Measurements from ENCODE around the gene PIRT.

The PIRT gene

GRCh38 chr17:10821054-10821453, 16.8 kb downstream of the PIRT start:
- no peak for DNase-seq (ENCODE audit: low spot score)

DNA sequence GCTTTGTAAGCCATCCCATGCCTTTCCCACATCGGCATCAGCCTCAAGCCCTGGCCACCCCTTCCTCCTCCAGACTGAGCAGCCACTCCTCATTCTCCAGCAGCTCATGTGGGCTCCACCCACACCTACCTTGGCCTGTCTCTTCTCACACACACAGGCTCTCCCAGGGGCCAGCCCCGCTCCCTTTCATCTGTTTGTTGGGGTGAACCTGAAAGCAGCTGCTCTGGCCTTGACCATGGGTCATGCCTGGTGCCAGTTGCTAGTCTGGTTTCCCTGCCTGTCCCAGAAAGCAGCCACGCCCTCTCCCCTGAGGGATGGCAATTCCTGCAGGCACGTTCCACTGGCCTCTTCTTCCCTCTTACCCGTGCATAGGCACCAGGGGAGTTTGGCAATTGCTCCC, 22.6 kb downstream of the PIRT start:
- no peak for DNase-seq (ENCODE audit: low spot score)

DNA sequence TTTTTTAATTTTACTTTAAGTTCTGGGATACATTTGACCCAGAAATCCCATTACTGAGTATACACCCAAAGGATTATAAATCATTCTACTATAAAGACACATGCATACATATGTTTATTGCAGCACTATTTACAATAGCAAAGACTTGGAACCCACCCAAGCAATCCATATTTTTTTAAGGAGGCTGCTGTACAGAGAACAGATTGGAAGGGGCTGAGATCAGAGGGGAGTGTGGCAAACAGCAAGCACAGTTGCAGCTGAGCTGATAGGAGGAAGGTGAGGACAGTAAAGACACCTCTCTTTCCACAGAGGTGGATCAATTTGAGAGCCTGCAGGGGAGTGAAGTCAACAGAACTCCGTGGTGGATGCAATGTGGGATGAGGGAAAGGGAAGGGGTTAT, 23.8 kb downstream of the PIRT start:
- DNase-seq (ENCODE audit: low spot score) = no peak

DNA sequence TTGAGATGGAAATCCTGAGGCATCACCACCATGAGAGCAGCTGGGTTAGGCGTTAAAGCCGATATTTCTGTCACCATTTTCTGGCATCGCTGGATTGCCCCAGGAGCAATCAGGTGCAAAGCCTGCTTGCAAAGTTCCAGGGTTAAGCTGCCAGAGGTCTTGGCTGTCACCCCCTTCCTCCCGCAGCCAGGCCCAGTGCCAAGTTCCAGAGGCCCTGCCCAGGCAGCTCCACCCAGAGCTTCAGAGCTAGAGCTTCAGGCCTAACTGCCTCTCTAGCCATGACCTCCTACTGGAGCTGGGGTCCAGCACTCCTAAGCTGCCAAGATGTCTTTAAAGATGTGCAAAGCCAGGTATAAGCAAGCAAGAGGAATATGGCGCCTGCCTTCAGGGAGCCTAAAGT, 25.2 kb downstream of the PIRT start:
- DNase-seq (ENCODE audit: low spot score) = no peak

DNA sequence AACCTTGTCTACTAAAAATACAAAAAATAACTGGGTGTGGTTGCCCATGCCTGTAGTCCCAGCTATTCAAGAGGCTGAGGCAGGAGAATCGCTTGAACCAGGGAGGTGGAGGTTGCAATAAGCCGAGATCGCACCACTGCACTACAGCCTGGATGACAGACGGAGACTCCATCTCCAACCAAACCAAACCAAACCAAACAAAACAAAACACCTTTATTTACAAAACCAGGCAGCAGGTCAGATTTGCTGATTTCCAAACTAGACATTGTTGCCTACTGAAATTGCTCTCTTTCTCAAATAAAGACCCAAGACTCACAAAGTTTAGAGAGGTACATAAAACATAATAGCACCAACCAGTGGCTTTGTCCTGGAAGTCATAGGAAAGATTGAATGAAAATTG, 28.3 kb downstream of the PIRT start:
- DNase-seq (ENCODE audit: low spot score) = no peak

- DNase-seq (ENCODE audit: low spot score) = no peak
Measured at GRCh38 chr17:10807704-10808128, 30.2 kb downstream of the PIRT start.

DNA sequence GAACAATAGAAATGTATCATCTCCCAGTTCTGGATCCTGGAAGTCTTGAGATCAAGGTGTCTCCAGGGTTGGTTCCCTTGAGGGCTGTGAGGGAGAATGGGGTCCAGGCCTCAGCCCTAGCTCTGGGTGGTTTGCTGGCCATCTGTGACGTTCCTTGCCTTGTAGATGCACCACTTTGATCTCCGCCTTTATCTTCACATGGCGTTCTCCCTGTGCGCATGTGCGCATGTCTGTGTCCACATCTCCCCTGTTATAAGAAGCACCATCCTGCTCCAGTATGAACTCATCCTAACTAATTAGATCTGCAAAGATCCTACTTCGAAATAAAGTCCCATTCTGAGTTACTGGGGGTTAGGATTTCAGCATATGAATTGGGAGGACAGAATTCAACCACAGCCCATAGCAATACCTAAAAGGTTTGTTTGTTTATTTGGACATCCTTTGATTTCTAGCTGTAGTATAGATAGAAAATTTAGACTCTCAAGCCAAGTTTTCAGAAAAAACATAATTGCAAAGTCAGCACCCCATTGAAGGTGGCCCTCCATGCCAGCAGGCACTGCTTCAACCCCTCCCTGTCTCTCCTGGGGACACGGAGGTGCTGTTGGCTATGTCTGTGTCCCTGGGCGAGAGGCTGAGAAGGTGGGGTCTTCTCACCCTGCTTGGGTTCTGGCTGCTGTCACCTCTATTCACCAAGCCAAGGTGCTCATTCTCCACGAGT, 31.2 kb downstream of the PIRT start:
- no peak for DNase-seq (ENCODE audit: low spot score)

- DNase-seq (ENCODE audit: low spot score) = no peak
Measured at GRCh38 chr17:10805911-10806310, 32.0 kb downstream of the PIRT start.

- DNase-seq (ENCODE audit: low spot score) = no peak
Measured at GRCh38 chr17:10804546-10804945, 33.3 kb downstream of the PIRT start.

- no peak for DNase-seq (ENCODE audit: low spot score)
Measured at GRCh38 chr17:10803830-10804475, 33.9 kb downstream of the PIRT start, which contains the start of gene TMEM238L. Gene TMEM238L (minus strand): TSS chr17:10804099. CDS start chr17:10803963, 136 bp downstream.

GRCh38 chr17:10803350-10803749, 34.5 kb downstream of the PIRT start:
- DNase-seq (ENCODE audit: low spot score) = no peak

DNA sequence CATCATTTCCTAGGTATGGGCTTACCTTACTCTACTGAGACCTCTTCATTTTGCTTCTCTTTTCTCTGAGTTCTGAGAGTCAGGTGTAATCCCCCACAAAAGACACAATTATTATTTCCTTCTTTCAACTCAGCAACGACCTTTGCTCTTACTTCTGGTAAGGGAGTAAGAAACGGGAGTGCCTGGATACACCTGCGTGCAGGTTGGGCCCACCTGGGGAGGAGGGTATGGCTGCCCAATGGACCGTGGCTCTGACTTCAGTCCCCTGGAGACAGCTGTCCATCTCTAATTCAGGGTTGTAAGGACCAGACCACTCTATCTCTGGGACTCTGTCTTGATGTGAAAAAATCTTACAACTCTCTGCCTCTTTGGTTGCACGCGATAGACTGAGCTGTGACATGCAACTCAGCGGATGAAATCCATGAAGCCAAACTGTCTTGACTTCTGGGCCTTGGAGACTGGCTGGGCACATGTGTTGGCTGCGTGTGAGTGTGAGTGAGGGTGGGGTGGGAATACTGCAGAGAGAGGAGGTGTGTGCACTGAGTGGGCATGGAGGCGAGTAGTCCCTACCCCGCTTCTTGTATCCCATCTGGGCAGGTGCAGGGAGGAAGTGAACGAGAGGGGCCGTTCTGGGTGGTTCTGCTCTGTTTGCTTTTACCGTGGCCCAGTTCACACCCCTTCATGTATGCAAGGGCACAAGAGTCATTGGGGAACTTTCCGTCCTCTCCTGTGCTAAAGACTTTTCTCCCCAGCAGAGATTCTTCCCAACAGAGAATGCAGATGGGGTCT, 35.2 kb downstream of the PIRT start:
- no peak for DNase-seq (ENCODE audit: low spot score)

GRCh38 chr17:10799407-10799806, 38.5 kb downstream of the PIRT start:
- no peak for DNase-seq (ENCODE audit: low spot score)

DNA sequence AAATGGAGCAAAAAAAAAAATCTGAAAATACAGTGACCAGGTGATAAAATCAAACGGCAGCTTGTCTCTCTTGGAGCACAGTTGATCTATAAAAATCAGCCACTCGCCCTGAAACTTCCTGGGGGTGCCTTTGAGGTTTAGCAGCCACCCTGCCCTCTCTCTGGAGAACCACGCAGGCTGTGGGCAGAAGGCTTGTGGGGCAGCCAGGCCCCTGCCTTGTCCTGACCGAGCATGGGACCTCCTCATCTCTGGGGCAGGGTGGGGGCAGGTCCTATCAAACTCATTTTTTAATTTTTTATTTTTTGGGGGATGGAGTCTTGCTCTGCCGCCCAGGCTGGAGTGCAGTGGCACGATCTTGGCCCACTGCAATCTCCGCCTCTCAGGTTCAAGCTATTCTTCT, 39.0 kb downstream of the PIRT start:
- DNase-seq (ENCODE audit: low spot score) = no peak

- no peak for DNase-seq (ENCODE audit: low spot score)
Measured at GRCh38 chr17:10798332-10798749, 39.5 kb downstream of the PIRT start.

GRCh38 chr17:10797476-10798328, 40.2 kb downstream of the PIRT start:
- DNase-seq (ENCODE audit: low spot score) = no peak

DNA sequence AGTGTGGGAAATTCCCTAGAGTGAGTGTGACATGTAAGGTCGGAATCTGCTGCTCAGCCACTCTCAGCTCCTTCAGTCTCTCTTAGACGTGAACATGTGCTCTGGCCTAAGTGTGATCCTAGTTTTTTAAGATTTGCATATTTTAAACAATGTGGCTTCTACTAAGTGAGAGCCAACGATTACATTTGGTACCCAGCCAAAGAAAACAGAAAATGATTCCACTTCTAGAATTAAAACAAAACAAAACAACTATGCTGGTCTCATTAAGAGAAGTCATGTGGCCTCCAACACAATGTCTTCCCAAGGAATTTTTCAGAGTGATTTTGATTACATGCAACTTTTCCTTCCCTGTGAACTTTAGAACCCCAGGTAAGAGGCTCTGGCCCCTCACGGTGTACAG, 44.1 kb downstream of the PIRT start:
- no peak for DNase-seq (ENCODE audit: low spot score)

DNA sequence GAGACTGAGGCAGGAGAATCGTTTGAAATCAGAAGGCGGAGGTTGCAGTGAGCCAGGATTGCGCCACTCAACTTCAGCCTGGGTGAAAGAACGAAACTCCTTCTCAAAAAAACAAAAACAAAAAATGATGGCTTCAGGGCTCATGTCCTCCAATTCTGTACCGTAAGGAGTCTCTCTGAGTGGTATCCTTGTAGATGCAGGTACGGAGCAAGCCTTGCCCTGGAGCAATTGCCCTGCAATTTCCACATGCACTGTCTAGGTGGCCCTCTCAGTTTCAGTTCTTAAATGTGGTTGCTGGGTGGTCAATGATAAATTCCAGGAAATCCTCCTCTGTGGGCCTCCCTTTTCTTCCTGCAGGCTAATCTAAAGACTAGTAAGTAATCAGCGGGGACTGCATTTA, 44.6 kb downstream of the PIRT start:
- DNase-seq (ENCODE audit: low spot score) = no peak

DNA sequence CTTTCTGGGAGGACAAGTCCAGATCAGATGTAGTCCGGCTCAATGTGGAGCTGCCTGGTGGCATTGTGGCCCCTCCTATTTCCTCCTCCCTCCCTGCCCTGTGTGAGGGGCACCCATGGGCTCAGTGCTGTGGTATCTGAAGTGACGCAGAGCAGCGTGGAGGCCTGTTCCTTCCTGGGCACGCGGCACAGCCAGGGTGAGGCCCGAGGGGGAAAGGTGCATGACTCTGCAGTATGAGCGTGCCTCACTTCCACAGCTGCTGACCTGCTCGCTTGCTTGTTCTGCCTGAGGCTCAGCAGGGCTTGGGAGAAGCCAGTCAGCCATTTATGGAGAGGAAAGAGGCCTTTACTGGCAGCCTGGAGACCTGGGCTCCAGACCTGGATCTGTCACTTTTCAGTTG, 45.7 kb downstream of the PIRT start:
- no peak for DNase-seq (ENCODE audit: low spot score)

- no peak for DNase-seq (ENCODE audit: low spot score)
Measured at GRCh38 chr17:10790491-10791401, 47.1 kb downstream of the PIRT start.

DNA sequence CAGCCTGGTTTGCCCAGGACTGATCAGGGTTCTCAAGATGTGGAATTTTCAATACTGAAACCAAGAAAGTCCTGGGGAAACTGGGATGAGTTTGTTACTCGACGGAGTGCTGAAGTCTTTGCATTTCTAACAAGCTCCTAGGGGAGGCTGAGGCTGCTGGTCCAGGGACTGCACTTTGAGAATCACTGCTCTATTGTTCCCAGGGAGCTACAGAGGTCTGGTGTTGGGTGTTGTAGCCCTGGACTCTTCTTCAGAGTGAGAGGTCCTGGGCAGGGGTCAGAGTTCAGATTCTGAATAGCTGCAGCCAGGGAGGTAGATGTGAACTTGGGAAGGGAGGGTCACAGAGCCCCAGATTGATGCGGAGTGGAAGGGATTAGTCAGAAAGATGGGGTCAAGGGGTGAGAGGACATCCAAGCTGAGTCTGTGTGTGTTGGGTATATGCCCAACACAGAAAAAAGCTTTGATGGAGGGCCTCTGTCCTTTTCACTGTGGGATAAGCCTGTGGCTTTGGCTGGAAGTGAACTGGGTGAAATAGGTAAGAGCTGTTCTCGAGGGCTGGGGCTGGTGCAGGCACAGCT, 48.1 kb downstream of the PIRT start:
- no peak for DNase-seq (ENCODE audit: low spot score)
